Ishikawa (cell line): ENCODE results near the gene TSTD2.

Source experiments
- CEBPB ChIP-seq: IDR thresholded peaks from 2 replicates; pipeline ENCODE4 v1.6.1; 2012
- CREB1 ChIP-seq: IDR thresholded peaks from 2 replicates; pipeline ENCODE4 v1.6.1; 2012; ENCODE audit warnings: low read depth
- EGR1 ChIP-seq: IDR thresholded peaks from 2 replicates; pipeline ENCODE4 v1.6.1; 2012
- EP300 ChIP-seq: IDR thresholded peaks from 2 replicates; pipeline ENCODE4 v1.6.1; 2012; ENCODE audit warnings: borderline replicate concordance
- FOXM1 ChIP-seq: IDR thresholded peaks from 2 replicates; pipeline ENCODE4 v1.6.1; 2012; ENCODE audit warnings: low read depth, borderline replicate concordance
- MAX ChIP-seq: IDR thresholded peaks from 2 replicates; pipeline ENCODE4 v1.6.1; 2012
- NFIC ChIP-seq: IDR thresholded peaks from 2 replicates; pipeline ENCODE4 v1.6.1; 2012
- RAD21 ChIP-seq: IDR thresholded peaks from 2 replicates; pipeline ENCODE4 v1.6.1; 2012; ENCODE audit warnings: low read depth
- REST ChIP-seq: IDR thresholded peaks from 2 replicates; pipeline ENCODE4 v1.6.1; 2012; ENCODE audit warnings: low read depth, mild to moderate bottlenecking
- TAF1 ChIP-seq: IDR thresholded peaks from 2 replicates; pipeline ENCODE4 v1.6.1; 2012; ENCODE audit warnings: low read depth, mild to moderate bottlenecking
- TCF12 ChIP-seq: IDR thresholded peaks from 2 replicates; pipeline ENCODE4 v1.6.1; 2012; ENCODE audit warnings: low read depth
- TEAD4 ChIP-seq: IDR thresholded peaks from 2 replicates; pipeline ENCODE4 v1.6.1; 2012
- USF1 ChIP-seq: IDR thresholded peaks from 2 replicates; pipeline ENCODE4 v1.6.1; 2012
- YY1 ChIP-seq: IDR thresholded peaks from 2 replicates; pipeline ENCODE4 v1.6.1; 2012; ENCODE audit warnings: low read depth
- ZBTB7A ChIP-seq: IDR thresholded peaks from 2 replicates; pipeline ENCODE4 v1.6.1; 2012; ENCODE audit warnings: low read depth

The TSTD2 gene

GRCh38 chr9:97633859-97634490 lies 807 bp upstream of the TSTD2 start:
- TF ChIP-seq REST (no peak), FOXM1 (0 out of 2 replicates have a peak, but pooled peaks have one; percentile 1), TCF12 (no peak), EP300 (peak; percentile 9; the same call in 1 of the 2 replicates), MAX (peak; percentile 7; the same call in 1 of the 2 replicates)

GRCh38 chr9:97632248-97632984 lies 752 bp downstream of the TSTD2 start:
- no peak for TF ChIP-seq NFIC
- TF ChIP-seq TCF12: no peak
- TF ChIP-seq EGR1: no peak
- no peak; the same call in 1 of the 2 replicates for TF ChIP-seq CREB1
- no peak for TF ChIP-seq TAF1
- no peak for TF ChIP-seq REST
- TF ChIP-seq ZBTB7A: no peak
- no peak for TF ChIP-seq CEBPB
- TF ChIP-seq YY1: no peak
- no peak for TF ChIP-seq RAD21
- TF ChIP-seq FOXM1: no peak
- TF ChIP-seq MAX: no peak
- TF ChIP-seq USF1: no peak
- no peak for TF ChIP-seq EP300
- no peak for TF ChIP-seq TEAD4

GRCh38 chr9:97630591-97630990 lies 2.6 kb downstream of the TSTD2 start:
- TF ChIP-seq EP300 (no peak), YY1 (no peak), MAX (no peak), TCF12 (no peak), TAF1 (no peak), CEBPB (no peak)

- TF ChIP-seq EP300 (no peak), RAD21 (no peak), EGR1 (no peak), TAF1 (no peak), FOXM1 (no peak), REST (no peak), TCF12 (no peak), USF1 (no peak), NFIC (no peak), CREB1 (no peak), ZBTB7A (no peak), CEBPB (no peak), MAX (no peak), YY1 (no peak), TEAD4 (no peak)
Measured at GRCh38 chr9:97629156-97629555, 4.0 kb downstream of the TSTD2 start.
